ENCODE data around the gene RRP36. TPM values are rescaled to one million over a fixed set of nuclear protein-coding genes. Genes with fewer than 3 reads are reported as not detected.

RRP36 gene
- total RNA-seq, 1 experiment from 2014 or later = 63.4 TPM

DNA sequence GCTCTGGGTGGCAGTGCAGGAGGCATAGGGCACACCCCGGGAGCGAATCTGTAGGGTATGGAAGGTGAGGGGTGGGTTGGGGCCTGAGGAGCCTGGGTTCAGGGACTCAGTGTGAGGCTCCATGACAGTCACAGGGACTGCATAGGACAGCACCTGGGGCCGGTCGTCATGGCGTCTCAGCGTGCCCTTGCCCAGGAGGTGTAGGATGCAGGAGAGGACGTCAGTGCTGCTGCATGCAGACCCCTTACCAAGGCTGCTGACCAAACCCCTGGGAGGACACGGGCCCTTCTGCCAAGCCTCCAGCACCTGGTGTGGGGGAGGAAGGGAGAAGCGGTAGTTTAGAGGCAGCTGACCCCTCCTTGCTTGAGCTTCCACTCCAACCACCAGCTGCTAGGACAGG, 16.3 kb downstream of the RRP36 start:
- Histone ChIP-seq H3K4me3 (replicated peaks in 1 of 2; ENCODE audit: low read depth in 1 of 2, low read length in 2 of 2) (no peak overlapping the region), H3K27me3 (ENCODE audit: insufficient read depth, low read length) (no peaks in the 10 kb centered on the region), H3K9me2 (ENCODE audit: insufficient read depth) (no peaks in the 10 kb centered on the region), H3K36me3 (ENCODE audit: control insufficient read depth in 1 of 2, insufficient read depth in 2 of 2, low read length in 2 of 2) (peaks cover 9% of the 10 kb centered on the region in 2 experiments), H2AFZ (ENCODE audit: low read depth, low read length, poor library complexity, severe bottlenecking) (no peak overlapping the region), H3K79me2 (ENCODE audit: insufficient read depth, low read length) (no peaks in the 10 kb centered on the region), H3K4me1 (ENCODE audit: control insufficient read depth in 1 of 2, insufficient read depth in 2 of 2, low read length in 2 of 2) (no peaks in the 10 kb centered on the region), H3K9me3 (ENCODE audit: control insufficient read depth in 1 of 2, insufficient read depth in 1 of 2, low read depth in 1 of 2, low read length in 2 of 2) (no peaks in the 10 kb centered on the region), H4K20me1 (ENCODE audit: insufficient read depth) (no peaks in the 10 kb centered on the region), H3K4me2 (ENCODE audit: low read length) (no peak overlapping the region), H3K9ac (ENCODE audit: low read length) (no peak overlapping the region), H3K27ac (ENCODE audit: low read depth, low read length) (no peak overlapping the region)
- BruUV-seq (replicated peaks) = no TSS peak
- intact Hi-C loops (cut with micrococcal nuclease) = no loop called here
- ChIA-PET RAD21 (ENCODE audit: low non-redundant PET in 1 of 2, low total read pairs in 2 of 2, uncharacterized antibody in 2 of 2, unreplicated experiment in 2 of 2) (no interaction called here), POLR2A (no interaction called here), CTCF (no interaction called here)
- TF ChIP-seq SIN3A (IDR thresholded peaks at IDR 0.05; ENCODE audit: low read depth) = no peak
- no peak for TF ChIP-seq ZNF274 (IDR thresholded peaks at IDR 0.05; ENCODE audit: low read depth, low read length)
- no peak for TF ChIP-seq SRF (IDR thresholded peaks at IDR 0.05; ENCODE audit: low read depth)
- TF ChIP-seq, protein P1, sequence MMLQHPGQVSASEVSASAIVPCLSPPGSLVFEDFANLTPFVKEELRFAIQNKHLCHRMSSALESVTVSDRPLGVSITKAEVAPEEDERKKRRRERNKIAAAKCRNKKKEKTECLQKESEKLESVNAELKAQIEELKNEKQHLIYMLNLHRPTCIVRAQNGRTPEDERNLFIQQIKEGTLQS (IDR thresholded peaks at IDR 0.05) = no peak
- TF ChIP-seq TCF7L2 (IDR thresholded peaks at IDR 0.05; ENCODE audit: borderline replicate concordance, extremely low read depth, insufficient read depth, insufficient read length) = no peak
- TF ChIP-seq, protein P2, sequence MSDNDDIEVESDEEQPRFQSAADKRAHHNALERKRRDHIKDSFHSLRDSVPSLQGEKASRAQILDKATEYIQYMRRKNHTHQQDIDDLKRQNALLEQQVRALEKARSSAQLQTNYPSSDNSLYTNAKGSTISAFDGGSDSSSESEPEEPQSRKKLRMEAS (IDR thresholded peaks at IDR 0.05) = no peak
- TF ChIP-seq CTCF (IDR thresholded peaks at IDR 0.05 in 2 of 3, conservative IDR thresholded peaks at IDR 0.05 in 1 of 3; ENCODE audit: borderline replicate concordance in 1 of 3, insufficient read depth in 1 of 3, low read depth in 2 of 3, low read length in 2 of 3) = no peak
- TF ChIP-seq EGR1 (IDR thresholded peaks at IDR 0.05; ENCODE audit: low read depth) = no peak
- no peak for TF ChIP-seq RAD21 (IDR thresholded peaks at IDR 0.05; ENCODE audit: low read depth)
- no peak for TF ChIP-seq ZFX (IDR thresholded peaks at IDR 0.05)
- TF ChIP-seq CBX3 (IDR thresholded peaks at IDR 0.05; ENCODE audit: low read depth) = no peak
- TF ChIP-seq FOSL1 (IDR thresholded peaks at IDR 0.05; ENCODE audit: low read depth) = no peak
- TF ChIP-seq POLR2AphosphoS5 (IDR thresholded peaks at IDR 0.05; ENCODE audit: low read depth, low read length) = no peak
- TF ChIP-seq ZBTB33 (IDR thresholded peaks at IDR 0.05; ENCODE audit: extremely low read depth, insufficient replicate concordance, low read length) = no peak
- no peak for TF ChIP-seq REST (IDR thresholded peaks at IDR 0.05; ENCODE audit: low read depth)
- TF ChIP-seq EZH2phosphoT487 (IDR thresholded peaks at IDR 0.05; ENCODE audit: borderline replicate concordance) = no peak
- no peak for TF ChIP-seq ELF1 (IDR thresholded peaks at IDR 0.05; ENCODE audit: borderline replicate concordance, low read depth)
- no peak for TF ChIP-seq CEBPB (IDR thresholded peaks at IDR 0.05; ENCODE audit: low read depth)
- no peak for TF ChIP-seq YY1 (IDR thresholded peaks at IDR 0.05; ENCODE audit: extremely low read depth, insufficient replicate concordance, low read depth, low read length)
- no peak for TF ChIP-seq JUND (IDR thresholded peaks at IDR 0.05)
- ATAC-seq (no peak), DNase-seq (ENCODE audit: low read depth, low spot score) (no peak)
